GM12892 (cell line): Measurements from ENCODE around the gene PFKFB3.
"Not testable (repeated sequence)": the region's sequence is repeated elsewhere in the genome, so short reads cannot be mapped to it uniquely, and the experiment has no call there.

ENCODE experiments used
- DNase-seq: peaks from one replicate; pipeline ENCODE4 v3.0.0; 2011; ENCODE audit not compliant: insufficient read length
- FAIRE-seq: peaks from 2 replicates; lab custom pipeline; 2011; peaks lifted over from hg19 to GRCh38; lab: Jason Lieb, UNC
- POLR2A ChIP-seq: IDR thresholded peaks from 2 replicates; pipeline ENCODE4 v1.6.1; 2011; ENCODE audit warnings: low read depth, low read length, control low read depth
- POLR2AphosphoS5 ChIP-seq: IDR thresholded peaks from 2 replicates; pipeline ENCODE4 v1.6.1; 2011; ENCODE audit warnings: low read depth, low read length, control low read depth
- TAF1 ChIP-seq: IDR thresholded peaks from 2 replicates; pipeline ENCODE4 v1.6.1; 2011; ENCODE audit warnings: low read depth, mild to moderate bottlenecking, control low read depth, low read length, borderline replicate concordance

Gene PFKFB3

GRCh38 chr10:6204341-6205191, 1.8 kb downstream of the PFKFB3 start:
- FAIRE-seq (no peak), DNase-seq (no peak)
- TF ChIP-seq POLR2A (no peak), POLR2AphosphoS5 (no peak), TAF1 (no peak)

DNA sequence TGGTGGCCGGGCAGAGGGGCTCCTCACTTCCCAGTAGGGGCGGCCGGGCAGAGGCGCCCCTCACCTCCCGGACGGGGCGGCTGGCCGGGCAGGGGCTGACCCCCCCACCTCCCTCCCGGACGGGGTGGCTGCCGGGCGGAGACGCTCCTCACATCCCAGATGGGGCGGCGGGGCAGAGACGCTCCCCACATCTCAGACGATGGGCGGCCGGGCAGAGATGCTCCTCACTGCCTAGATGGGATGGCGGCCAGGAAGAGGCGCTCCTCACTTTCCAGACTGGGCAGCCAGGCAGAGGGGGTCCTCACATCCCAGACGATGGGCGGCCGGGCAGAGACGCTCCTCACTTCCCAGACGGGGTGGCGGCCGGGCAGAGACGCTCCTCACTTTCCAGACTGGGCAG, 3.8 kb downstream of the PFKFB3 start:
- DNase-seq, FAIRE-seq: not testable (repeated sequence)

DNA sequence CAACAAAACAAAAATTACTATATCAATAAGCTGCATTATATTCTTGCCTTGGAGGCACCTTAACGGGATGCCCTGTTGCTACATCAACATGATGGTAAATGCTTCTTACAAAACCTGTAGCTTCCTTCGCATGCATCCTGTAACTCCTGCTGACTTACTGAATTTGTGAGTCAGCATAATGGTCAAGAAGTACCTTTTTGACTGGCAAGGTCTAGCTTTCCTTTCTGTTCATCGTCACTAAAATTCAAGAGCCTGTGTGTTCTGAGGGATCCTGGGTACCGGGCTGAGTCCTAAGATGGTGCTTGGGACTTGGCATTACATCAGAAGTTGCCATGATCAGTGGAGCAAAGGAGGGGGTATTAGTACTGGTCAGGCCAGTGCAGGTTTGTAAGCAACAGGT, 4.9 kb downstream of the PFKFB3 start:
- DNase-seq, result no peak
- FAIRE-seq, result no peak
- TF ChIP-seq POLR2AphosphoS5, result no peak
- TF ChIP-seq POLR2A, result no peak

DNA sequence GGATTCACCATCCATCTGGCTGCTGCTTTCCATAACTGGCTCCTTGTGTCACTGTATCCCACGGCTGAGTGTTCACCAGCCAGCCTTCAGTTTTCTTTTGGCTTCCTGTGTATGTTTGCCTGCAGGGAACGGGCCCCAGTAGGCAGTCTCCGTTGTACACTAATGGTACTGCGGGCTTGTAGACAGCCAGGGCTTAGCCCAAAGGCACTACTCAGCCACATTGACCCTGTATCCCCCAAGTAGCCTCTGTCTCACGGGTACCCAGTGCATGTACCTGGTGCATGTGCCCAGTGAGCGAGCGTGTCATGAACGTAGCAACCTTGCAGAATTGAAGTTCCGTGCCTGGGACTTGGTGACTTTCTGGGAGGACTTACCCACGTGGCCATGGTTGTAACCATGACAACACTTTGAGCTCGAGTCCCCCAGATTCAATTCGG, 6.1 kb downstream of the PFKFB3 start:
- no peak for FAIRE-seq
- DNase-seq, result no peak
- TF ChIP-seq TAF1, result no peak
- no peak for TF ChIP-seq POLR2AphosphoS5
- no peak for TF ChIP-seq POLR2A

- FAIRE-seq (no peak), DNase-seq (no peak)
- TF ChIP-seq POLR2A (no peak), TAF1 (no peak), POLR2AphosphoS5 (no peak)
These were observed 8.6 kb downstream of the PFKFB3 start for GRCh38 chr10:6211341-6211670.

GRCh38 chr10:6211671-6212635, 9.2 kb downstream of the PFKFB3 start:
- DNase-seq (no peak), FAIRE-seq (no peak)
- TF ChIP-seq TAF1 (no peak), POLR2AphosphoS5 (no peak), POLR2A (no peak)

GRCh38 chr10:6212806-6213205, 10.1 kb downstream of the PFKFB3 start:
- FAIRE-seq (no peak), DNase-seq (no peak)
- TF ChIP-seq POLR2A, result no peak
- TF ChIP-seq POLR2AphosphoS5, result no peak
- TF ChIP-seq TAF1, result no peak

DNA sequence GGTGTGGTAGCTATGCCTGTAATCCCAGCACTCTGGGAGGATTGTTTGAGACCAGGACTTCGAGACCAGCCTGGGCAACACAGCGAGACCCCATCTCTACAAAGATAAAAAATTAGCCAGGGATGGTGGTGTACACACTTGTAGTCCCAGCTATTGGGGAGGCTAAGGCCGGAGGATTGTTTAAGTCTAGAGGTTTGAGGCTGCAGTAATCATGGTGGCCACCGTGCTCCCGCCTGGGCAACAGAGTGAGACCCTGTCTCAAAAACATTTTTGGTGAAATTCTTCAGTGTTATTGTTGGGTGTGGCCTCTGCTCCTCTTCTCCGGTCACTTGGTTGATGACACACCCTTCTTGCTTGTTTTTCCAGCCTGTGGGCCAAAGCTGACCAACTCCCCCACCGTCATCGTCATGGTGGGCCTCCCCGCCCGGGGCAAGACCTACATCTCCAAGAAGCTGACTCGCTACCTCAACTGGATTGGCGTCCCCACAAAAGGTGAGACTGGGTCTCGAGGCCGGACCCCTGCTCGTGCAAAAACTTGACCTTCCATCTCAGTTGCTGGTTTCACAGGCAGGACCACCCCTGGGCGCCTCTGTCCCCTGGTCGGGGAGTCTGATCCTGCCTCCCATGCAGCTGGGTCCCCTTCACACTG, 10.6 kb downstream of the PFKFB3 start:
- TF ChIP-seq POLR2AphosphoS5 (no peak), POLR2A (no peak), TAF1 (no peak)
- DNase-seq (no peak), FAIRE-seq (no peak)

- no peak for DNase-seq
- TF ChIP-seq POLR2A (no peak), POLR2AphosphoS5 (no peak), TAF1 (no peak)
- no peak for FAIRE-seq
These were observed 11.2 kb downstream of the PFKFB3 start for GRCh38 chr10:6213908-6214307.

GRCh38 chr10:6214612-6215011, 11.9 kb downstream of the PFKFB3 start:
- no peak for DNase-seq
- TF ChIP-seq POLR2AphosphoS5 (no peak), TAF1 (no peak), POLR2A (no peak)
- FAIRE-seq, result no peak

DNA sequence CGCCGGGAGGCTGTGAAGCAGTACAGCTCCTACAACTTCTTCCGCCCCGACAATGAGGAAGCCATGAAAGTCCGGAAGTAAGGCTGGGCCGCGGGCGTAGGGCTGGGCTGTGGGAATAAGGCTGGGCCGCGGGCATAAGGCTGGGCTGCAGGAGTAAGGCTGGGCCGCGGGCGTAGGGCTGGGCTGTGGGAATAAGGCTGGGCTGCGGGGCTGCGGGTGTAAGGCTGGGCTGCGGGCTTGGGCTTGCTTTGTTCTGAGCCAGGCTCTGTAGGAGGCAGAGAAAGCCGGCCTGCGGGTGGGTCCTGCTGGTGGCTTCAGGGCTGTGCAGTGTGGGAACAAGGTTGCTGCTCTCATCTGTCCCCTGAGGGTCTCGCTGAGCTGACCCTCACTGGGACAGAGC, 12.5 kb downstream of the PFKFB3 start:
- FAIRE-seq (no peak), DNase-seq (no peak)
- no peak for TF ChIP-seq POLR2A
- TF ChIP-seq TAF1, result no peak
- TF ChIP-seq POLR2AphosphoS5, result no peak
